B cell (primary cell): ENCODE results near the gene PRICKLE2. TPM values are rescaled to one million over a fixed set of nuclear protein-coding genes. Genes with fewer than 3 reads are reported as not detected.

Experiments
- ATAC-seq: fragments of 200-7000 bp; cut with Tn5 transposase; one replicate; pipeline ENCODE4 v1.10.0; 2021; ENCODE audit warnings: low read depth, mild to moderate bottlenecking, moderate number of reproducible peaks, moderate library complexity
- CTCF ChIA-PET: fragments of 350-600 bp; sonication (Branson Sonifier 250); formaldehyde crosslinking; loops from one replicate; lab custom pipeline; 2021; ENCODE audit warnings: antibody characterized with exemption, inconsistent platforms; lab: Charles Lee
- POLR2A ChIA-PET: fragments of 350-600 bp; sonication (Branson Sonifier 250); formaldehyde crosslinking; loops from one replicate; lab custom pipeline; 2021; ENCODE audit warnings: antibody characterized with exemption; lab: Charles Lee
- DNase-seq: peaks from one replicate; pipeline ENCODE4 v3.0.0; 2013
- H2AFZ ChIP-seq: 2 replicates; pipeline ENCODE4 v1.6.1; 2012; ENCODE audit warnings: mild to moderate bottlenecking, low read depth, low read length; ENCODE audit not compliant: insufficient read depth, poor library complexity, severe bottlenecking
- H3K27ac ChIP-seq, 2 donors: 1 replicate in 1 of 2; 2 replicates in 1 of 2; pipeline ENCODE4 v1.5.1; 2012 to 2013; ENCODE audit warnings: low read length in 2 of 2, mild to moderate bottlenecking in 2 of 2, moderate library complexity in 1 of 2
- H3K27me3 ChIP-seq, 4 experiments: fragments of 200-600 bp in 1 of 4; sonication (generic) in 1 of 4; replicated peaks in 1 of 4; 1 replicate in 2 of 4; 2 replicates in 2 of 4; pipeline versions ENCODE4 v1.6.1 to v1.7.0; 2013 to 2016; ENCODE audit warnings: low read length in 3 of 4, mild to moderate bottlenecking in 2 of 4, mixed read lengths in 1 of 4, moderate library complexity in 1 of 4; ENCODE audit not compliant: insufficient read depth in 4 of 4, control insufficient read depth in 3 of 4; ENCODE audit errors: control extremely low read depth in 1 of 4
- H3K36me3 ChIP-seq, 2 experiments: replicated peaks in 1 of 2; 1 replicate in 1 of 2; 2 replicates in 1 of 2; pipeline versions ENCODE4 v1.6.1 to v1.7.1; 2013; ENCODE audit warnings: low read length in 1 of 2; ENCODE audit not compliant: insufficient read depth in 2 of 2, control insufficient read depth in 1 of 2; ENCODE audit errors: control extremely low read depth in 1 of 2, extremely low read depth in 1 of 2
- H3K4me1 ChIP-seq, 2 donors: fragments of 200-600 bp in 1 of 2; sonication (generic) in 1 of 2; 1 replicate in 1 of 2; 2 replicates in 1 of 2; pipeline versions ENCODE4 v1.5.1 to v1.6.1; 2013 to 2017; ENCODE audit warnings: low read length in 2 of 2; ENCODE audit not compliant: control insufficient read depth in 2 of 2, insufficient read depth in 2 of 2
- H3K4me2 ChIP-seq: replicated peaks from 2 replicates; pipeline ENCODE3; 2012; ENCODE audit warnings: mild to moderate bottlenecking, low read depth, low read length; ENCODE audit not compliant: poor library complexity, severe bottlenecking
- H3K4me3 ChIP-seq, 5 experiments: fragments of 200-600 bp in 1 of 5; sonication (generic) in 1 of 5; 1 replicate in 3 of 5; 2 replicates in 2 of 5; pipeline versions ENCODE4 v1.5.1 to v1.7.0; 2011 to 2016; ENCODE audit warnings: low read length in 4 of 5, mild to moderate bottlenecking in 4 of 5, low read depth in 2 of 5, control low read depth in 1 of 5, moderate library complexity in 1 of 5; ENCODE audit not compliant: insufficient read depth in 1 of 5; ENCODE audit errors: control extremely low read depth in 1 of 5, extremely low read depth in 1 of 5
- H3K79me2 ChIP-seq: fragments of 200-600 bp; sonication (generic); one replicate; pipeline ENCODE4 v1.6.0; 2016; ENCODE audit warnings: low read length; ENCODE audit not compliant: control insufficient read depth, insufficient read depth
- H3K9ac ChIP-seq: fragments of 200-600 bp; sonication (generic); 2 replicates; pipeline ENCODE4 v1.6.1; 2017; ENCODE audit warnings: mild to moderate bottlenecking, low read length, moderate library complexity
- H3K9me3 ChIP-seq, 3 donors: one replicate each; pipeline versions ENCODE4 v1.6.1 to v1.7.1; 2013; ENCODE audit warnings: low read length in 2 of 3; ENCODE audit not compliant: control insufficient read depth in 2 of 3, insufficient read depth in 1 of 3; ENCODE audit errors: control extremely low read depth in 1 of 3
- H4K20me1 ChIP-seq: 2 replicates; pipeline ENCODE4 v1.6.0; 2012; ENCODE audit warnings: mild to moderate bottlenecking, low read length; ENCODE audit not compliant: insufficient read depth, control insufficient read depth, poor library complexity, severe bottlenecking
- H3K27ac Mint-ChIP-seq: one replicate; pipeline ENCODE4 v1.8.0; 2021; ENCODE audit warnings: mixed read lengths
- H3K27me3 Mint-ChIP-seq: one replicate; pipeline ENCODE4 v1.8.0; 2021; ENCODE audit warnings: mixed read lengths
- H3K4me1 Mint-ChIP-seq: one replicate; pipeline ENCODE4 v1.8.0; 2021; ENCODE audit warnings: mixed read lengths
- H3K4me3 Mint-ChIP-seq: one replicate; pipeline ENCODE4 v1.8.0; 2021; ENCODE audit warnings: mixed read lengths
- H3K9me3 Mint-ChIP-seq: one replicate; pipeline ENCODE4 v1.8.0; 2022; ENCODE audit warnings: mixed read lengths; ENCODE audit not compliant: insufficient read depth
- EZH2 ChIP-seq: IDR thresholded peaks from 2 replicates; pipeline ENCODE4 v1.6.1; 2012; ENCODE audit warnings: borderline replicate concordance, low read depth, mild to moderate bottlenecking, moderate library complexity, low read length; ENCODE audit not compliant: insufficient read depth, poor library complexity, severe bottlenecking
- WGBS: methylation state at CpG from one replicate; pipeline ENCODE4 v1.1.5; 2013; ENCODE audit warnings: missing lambda C conversion rate; ENCODE audit not compliant: insufficient coverage; 5-methylcytosine and 5-hydroxymethylcytosine counted together
- intact Hi-C: fragments of 100-400 bp; cut with micrococcal nuclease; formaldehyde crosslinking; loops from one replicate; pipeline ENCODE4 v1.10.0; 2022
- polyA plus RNA-seq: library from polyadenylated mRNA; depleted of rRNA; stranded (reverse); fragments of >200 nt; gene quantifications from 2 replicates; pipeline ENCODE4 v1.2.3, GENCODE V29; 2012
- total RNA-seq, 2 donors: library from RNA; stranded (reverse); fragments of 120-200 nt in 1 of 2; gene quantifications; 1 replicate in 1 of 2; 2 replicates in 1 of 2; pipeline versions ENCODE4 v1.2.3 to v1.2.4, GENCODE V29; 2013 to 2022
- TF ChIP-seq, protein P1 (sequence below): fragments of 200-600 bp; IDR thresholded peaks from one replicate; pipeline ENCODE4 v1.8.0; 2022; ENCODE audit warnings: antibody characterized with exemption, mild to moderate bottlenecking

The PRICKLE2 gene
- total and polyA plus RNA-seq, 2 donors (not counting 1 experiment from before 2014, with no cell fraction given): 0.30 to 1.4 TPM

GRCh38 chr3:64141476-64141875 is 83.8 kb downstream of the PRICKLE2 start:
- H3K9me3 Mint-ChIP-seq: no peaks in the 10 kb centered on the region
- TF ChIP-seq EZH2: no peak
- Histone ChIP-seq H3K4me2 (no peak overlapping the region), H3K27me3 (no peaks in the 10 kb centered on the region), H3K4me1 (no peaks in the 10 kb centered on the region), H3K27ac (no peak overlapping the region), H3K9ac (no peak overlapping the region), H2AFZ (no peak overlapping the region), H3K36me3 (no peaks in the 10 kb centered on the region), H3K79me2 (no peaks in the 10 kb centered on the region), H3K9me3 (no peaks in the 10 kb centered on the region), H4K20me1 (no peaks in the 10 kb centered on the region), H3K4me3 (no peak overlapping the region)
- intact Hi-C loops: no loop called here
- H3K27me3 Mint-ChIP-seq: no peaks in the 10 kb centered on the region
- DNase-seq: no peak
- 83% methylated on average over 2 of the region's 3 CpGs for WGBS
- CTCF ChIA-PET: interaction anchor here (0.9 kb wide), 1 partner anchor 103 kb away, joined by 4 read pairs; no protein-coding TSS in a partner anchor
- no peak overlapping the region for H3K4me3 Mint-ChIP-seq
- POLR2A ChIA-PET: no interaction called here
- no peak for ATAC-seq
- no peaks in the 10 kb centered on the region for H3K4me1 Mint-ChIP-seq
- no peak overlapping the region for H3K27ac Mint-ChIP-seq

DNA sequence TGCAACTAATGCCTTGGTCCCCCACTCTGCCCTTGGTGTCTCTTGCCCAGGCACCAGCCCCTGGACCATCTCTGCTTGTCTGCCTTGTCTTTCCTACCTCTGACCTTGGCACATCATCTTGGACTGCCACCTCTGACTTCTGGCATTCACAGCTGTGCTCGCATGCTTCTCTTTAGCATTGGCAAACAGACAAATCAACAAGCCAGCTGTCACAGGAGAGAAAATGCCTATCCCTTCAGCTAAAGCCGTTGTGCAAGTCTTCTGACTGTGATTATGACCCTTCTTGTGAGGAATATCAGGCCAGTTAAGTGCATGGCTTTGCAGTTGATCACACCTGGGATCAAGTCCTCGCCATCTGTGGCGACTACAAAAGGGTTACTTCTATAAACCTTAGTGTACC is 84.6 kb downstream of the PRICKLE2 start:
- ATAC-seq (no peak), DNase-seq (no peak)
- no peak for TF ChIP-seq EZH2
- TF ChIP-seq, protein P1, sequence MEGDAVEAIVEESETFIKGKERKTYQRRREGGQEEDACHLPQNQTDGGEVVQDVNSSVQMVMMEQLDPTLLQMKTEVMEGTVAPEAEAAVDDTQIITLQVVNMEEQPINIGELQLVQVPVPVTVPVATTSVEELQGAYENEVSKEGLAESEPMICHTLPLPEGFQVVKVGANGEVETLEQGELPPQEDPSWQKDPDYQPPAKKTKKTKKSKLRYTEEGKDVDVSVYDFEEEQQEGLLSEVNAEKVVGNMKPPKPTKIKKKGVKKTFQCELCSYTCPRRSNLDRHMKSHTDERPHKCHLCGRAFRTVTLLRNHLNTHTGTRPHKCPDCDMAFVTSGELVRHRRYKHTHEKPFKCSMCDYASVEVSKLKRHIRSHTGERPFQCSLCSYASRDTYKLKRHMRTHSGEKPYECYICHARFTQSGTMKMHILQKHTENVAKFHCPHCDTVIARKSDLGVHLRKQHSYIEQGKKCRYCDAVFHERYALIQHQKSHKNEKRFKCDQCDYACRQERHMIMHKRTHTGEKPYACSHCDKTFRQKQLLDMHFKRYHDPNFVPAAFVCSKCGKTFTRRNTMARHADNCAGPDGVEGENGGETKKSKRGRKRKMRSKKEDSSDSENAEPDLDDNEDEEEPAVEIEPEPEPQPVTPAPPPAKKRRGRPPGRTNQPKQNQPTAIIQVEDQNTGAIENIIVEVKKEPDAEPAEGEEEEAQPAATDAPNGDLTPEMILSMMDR: no peak
- Histone ChIP-seq H2AFZ (no peak overlapping the region), H3K36me3 (no peaks in the 10 kb centered on the region), H3K9me3 (no peaks in the 10 kb centered on the region), H3K9ac (no peak overlapping the region), H4K20me1 (no peaks in the 10 kb centered on the region), H3K27ac (no peak overlapping the region), H3K27me3 (no peaks in the 10 kb centered on the region), H3K4me1 (no peaks in the 10 kb centered on the region), H3K79me2 (no peaks in the 10 kb centered on the region), H3K4me2 (no peak overlapping the region), H3K4me3 (no peak overlapping the region)
- intact Hi-C loops: no loop called here
- 100% methylated on average over 1 of the region's 4 CpGs for WGBS
- no peaks in the 10 kb centered on the region for H3K27me3 Mint-ChIP-seq
- no peak overlapping the region for H3K27ac Mint-ChIP-seq
- no peaks in the 10 kb centered on the region for H3K9me3 Mint-ChIP-seq
- H3K4me1 Mint-ChIP-seq: no peaks in the 10 kb centered on the region
- CTCF ChIA-PET: interaction anchor here (0.9 kb wide), 1 partner anchor 104 kb away, joined by 4 read pairs; no protein-coding TSS in a partner anchor
- no peak overlapping the region for H3K4me3 Mint-ChIP-seq
- POLR2A ChIA-PET: no interaction called here
